SJSA1 (cell line): ENCODE measurements around the gene APPBP2. TPM values are rescaled to one million over a fixed set of nuclear protein-coding genes. Genes with fewer than 3 reads are reported as not detected.

Experiments
- DNase-seq, 2 experiments: peaks; one replicate each; pipeline ENCODE4 v3.0.0-alpha.2; 2015 to 2020; ENCODE audit warnings: low spot score in 2 of 2, low read depth in 1 of 2
- H3K27ac ChIP-seq: fragments of 250-450 bp; sonication (Bioruptor Pico); 2 replicates; pipeline ENCODE4 v1.5.1; 2020; ENCODE audit warnings: mild to moderate bottlenecking, moderate library complexity
- H3K27me3 ChIP-seq: fragments of 250-450 bp; sonication (Bioruptor Pico); replicated peaks from 2 replicates; pipeline ENCODE4 v1.5.1; 2020; ENCODE audit warnings: mild to moderate bottlenecking, moderate library complexity
- H3K36me3 ChIP-seq: fragments of 250-450 bp; sonication (Bioruptor Pico); 2 replicates; pipeline ENCODE4 v1.5.1; 2020; ENCODE audit warnings: mild to moderate bottlenecking
- H3K4me1 ChIP-seq: fragments of 250-450 bp; sonication (Bioruptor Pico); replicated peaks from 2 replicates; pipeline ENCODE4 v1.6.1; 2021; ENCODE audit warnings: mild to moderate bottlenecking
- H3K4me3 ChIP-seq: fragments of 250-450 bp; sonication (Bioruptor Pico); 2 replicates; pipeline ENCODE4 v1.5.1; 2020; ENCODE audit warnings: mild to moderate bottlenecking
- H3K9me3 ChIP-seq: fragments of 250-450 bp; sonication (Bioruptor Pico); replicated peaks from 2 replicates; pipeline ENCODE4 v1.5.1; 2020; ENCODE audit warnings: mild to moderate bottlenecking
- total RNA-seq: library from RNA; depleted of rRNA; stranded (reverse); fragments of >200 nt; shearing (Covaris generic); gene quantifications from 2 replicates; pipeline ENCODE4 v1.2.3, GENCODE V29; 2014

APPBP2 gene
- total RNA-seq, 1 experiment from 2014 or later, result 49.4 TPM

GRCh38 chr17:60545465-60546191 is 19.6 kb upstream of the APPBP2 start:
- DNase-seq, result no peak
- Histone ChIP-seq H3K4me3 (no peak overlapping the region), H3K36me3 (no peaks in the 10 kb centered on the region), H3K4me1 (peaks cover 18% of the 10 kb centered on the region), H3K27ac (no peak overlapping the region), H3K9me3 (no peaks in the 10 kb centered on the region), H3K27me3 (no peaks in the 10 kb centered on the region)

GRCh38 chr17:60542071-60542470 is 16.0 kb upstream of the APPBP2 start:
- no peaks in the 10 kb centered on the region for H3K27me3 ChIP-seq
- no peak overlapping the region for H3K27ac ChIP-seq
- H3K4me1 ChIP-seq, result peaks cover 11% of the 10 kb centered on the region
- no peaks in the 10 kb centered on the region for H3K36me3 ChIP-seq
- no peaks in the 10 kb centered on the region for H3K9me3 ChIP-seq
- DNase-seq, result no peak
- no peak overlapping the region for H3K4me3 ChIP-seq

GRCh38 chr17:60540460-60540859 is 14.4 kb upstream of the APPBP2 start:
- H3K4me3 ChIP-seq, result no peak overlapping the region
- DNase-seq, result peak in 1 of 2 experiments; percentile 3
- H3K27ac ChIP-seq, result no peak overlapping the region
- H3K27me3 ChIP-seq, result no peaks in the 10 kb centered on the region
- no peaks in the 10 kb centered on the region for H3K9me3 ChIP-seq
- H3K36me3 ChIP-seq, result no peaks in the 10 kb centered on the region
- peaks cover 7% of the 10 kb centered on the region for H3K4me1 ChIP-seq

GRCh38 chr17:60539807-60540206 is 13.8 kb upstream of the APPBP2 start:
- Histone ChIP-seq H3K4me1 (peaks cover 8% of the 10 kb centered on the region), H3K36me3 (no peaks in the 10 kb centered on the region), H3K4me3 (no peak overlapping the region), H3K27ac (no peak overlapping the region), H3K27me3 (no peaks in the 10 kb centered on the region), H3K9me3 (no peaks in the 10 kb centered on the region)
- peak in 1 of 2 experiments; percentile 18 for DNase-seq

- Histone ChIP-seq H3K9me3 (no peaks in the 10 kb centered on the region), H3K36me3 (no peaks in the 10 kb centered on the region), H3K4me1 (peaks cover 8% of the 10 kb centered on the region), H3K4me3 (no peak overlapping the region), H3K27me3 (no peaks in the 10 kb centered on the region), H3K27ac (no peak overlapping the region)
- DNase-seq, result peak in 1 of 2 experiments; percentile 32
These were observed 12.7 kb upstream of the APPBP2 start for GRCh38 chr17:60538726-60539125.

GRCh38 chr17:60535382-60536279 is 9.6 kb upstream of the APPBP2 start:
- Histone ChIP-seq H3K4me3 (no peak overlapping the region), H3K9me3 (no peaks in the 10 kb centered on the region), H3K4me1 (peaks cover 8% of the 10 kb centered on the region), H3K36me3 (no peaks in the 10 kb centered on the region), H3K27ac (no peak overlapping the region), H3K27me3 (no peaks in the 10 kb centered on the region)
- DNase-seq, result peak; percentile 37 to 65

- Histone ChIP-seq H3K4me1 (peaks cover 8% of the 10 kb centered on the region), H3K36me3 (no peaks in the 10 kb centered on the region), H3K4me3 (no peak overlapping the region), H3K27me3 (no peaks in the 10 kb centered on the region), H3K9me3 (no peaks in the 10 kb centered on the region), H3K27ac (no peak overlapping the region)
- peak in 1 of 2 experiments; percentile 17 for DNase-seq
These were observed 8.6 kb upstream of the APPBP2 start for GRCh38 chr17:60534613-60535157.

GRCh38 chr17:60534010-60534555 is 8.0 kb upstream of the APPBP2 start:
- Histone ChIP-seq H3K27me3 (no peaks in the 10 kb centered on the region), H3K4me1 (peaks cover 8% of the 10 kb centered on the region), H3K27ac (no peak overlapping the region), H3K36me3 (no peaks in the 10 kb centered on the region), H3K4me3 (no peak overlapping the region), H3K9me3 (no peaks in the 10 kb centered on the region)
- DNase-seq, result peak in 1 of 2 experiments; percentile 7

GRCh38 chr17:60529806-60530205 is 3.8 kb upstream of the APPBP2 start:
- Histone ChIP-seq H3K9me3 (no peaks in the 10 kb centered on the region), H3K27ac (no peak overlapping the region), H3K36me3 (peaks cover 12% of the 10 kb centered on the region; the same call in 1 of the 2 replicates), H3K4me3 (no peak overlapping the region), H3K27me3 (no peaks in the 10 kb centered on the region), H3K4me1 (peaks cover 5% of the 10 kb centered on the region; the same call in 1 of the 2 replicates)
- no peak for DNase-seq

GRCh38 chr17:60528828-60529227 is 2.8 kb upstream of the APPBP2 start:
- H3K9me3 ChIP-seq, result no peaks in the 10 kb centered on the region
- peaks cover 11% of the 10 kb centered on the region for H3K4me1 ChIP-seq
- H3K27ac ChIP-seq, result no peak overlapping the region
- H3K36me3 ChIP-seq, result peaks cover 19% of the 10 kb centered on the region
- DNase-seq, result peak in 1 of 2 experiments; percentile 22
- no peaks in the 10 kb centered on the region for H3K27me3 ChIP-seq
- H3K4me3 ChIP-seq, result no peak overlapping the region

- no peak overlapping the region for H3K27ac ChIP-seq
- H3K9me3 ChIP-seq, result no peaks in the 10 kb centered on the region
- H3K27me3 ChIP-seq, result no peaks in the 10 kb centered on the region
These were observed 1.7 kb upstream of the APPBP2 start for GRCh38 chr17:60527701-60528100.

GRCh38 chr17:60526726-60527125 is 684 bp upstream of the APPBP2 start:
- DNase-seq, result no peak
- H3K36me3 ChIP-seq, result peaks cover 30% of the 10 kb centered on the region
- no peaks in the 10 kb centered on the region for H3K9me3 ChIP-seq
- H3K4me1 ChIP-seq, result peaks cover 13% of the 10 kb centered on the region
- no peaks in the 10 kb centered on the region for H3K27me3 ChIP-seq
- peak overlapping the region; percentile 90 for H3K27ac ChIP-seq
- H3K4me3 ChIP-seq, result peak overlapping the region; percentile 93

More at GRCh38 chr17:60527701-60528100, 1.7 kb upstream of the APPBP2 start:
- H3K4me1 ChIP-seq, result peaks cover 13% of the 10 kb centered on the region
- H3K36me3 ChIP-seq, result peaks cover 22% of the 10 kb centered on the region
- no peak overlapping the region for H3K4me3 ChIP-seq
- DNase-seq, result no peak

GRCh38 chr17:60525328-60525684 is 736 bp downstream of the APPBP2 start:
- H3K27ac ChIP-seq, result peak overlapping the region; percentile 90
- H3K9me3 ChIP-seq, result no peaks in the 10 kb centered on the region
- peak overlapping the region; percentile 93 for H3K4me3 ChIP-seq
- no peaks in the 10 kb centered on the region for H3K27me3 ChIP-seq
- peaks cover 44% of the 10 kb centered on the region for H3K36me3 ChIP-seq
- no peak for DNase-seq
- peaks cover 13% of the 10 kb centered on the region for H3K4me1 ChIP-seq
